IPS-18c (cell line): Measurements from ENCODE around the gene ONECUT3.
"Not testable (repeated sequence)": the region's sequence is repeated elsewhere in the genome, so short reads cannot be mapped to it uniquely, and the experiment has no call there.

Experiments
- H3K4me3 ChIP-seq: 2 replicates; pipeline ENCODE4 v1.7.0; 2013; ENCODE audit warnings: low read depth, mild to moderate bottlenecking, low read length, moderate library complexity; ENCODE audit not compliant: insufficient read depth
- H3K9me3 ChIP-seq: one replicate; pipeline ENCODE4 v1.6.1; 2013; ENCODE audit warnings: mild to moderate bottlenecking, low read length, moderate library complexity; ENCODE audit not compliant: control insufficient read depth, insufficient read depth

The ONECUT3 gene

DNA sequence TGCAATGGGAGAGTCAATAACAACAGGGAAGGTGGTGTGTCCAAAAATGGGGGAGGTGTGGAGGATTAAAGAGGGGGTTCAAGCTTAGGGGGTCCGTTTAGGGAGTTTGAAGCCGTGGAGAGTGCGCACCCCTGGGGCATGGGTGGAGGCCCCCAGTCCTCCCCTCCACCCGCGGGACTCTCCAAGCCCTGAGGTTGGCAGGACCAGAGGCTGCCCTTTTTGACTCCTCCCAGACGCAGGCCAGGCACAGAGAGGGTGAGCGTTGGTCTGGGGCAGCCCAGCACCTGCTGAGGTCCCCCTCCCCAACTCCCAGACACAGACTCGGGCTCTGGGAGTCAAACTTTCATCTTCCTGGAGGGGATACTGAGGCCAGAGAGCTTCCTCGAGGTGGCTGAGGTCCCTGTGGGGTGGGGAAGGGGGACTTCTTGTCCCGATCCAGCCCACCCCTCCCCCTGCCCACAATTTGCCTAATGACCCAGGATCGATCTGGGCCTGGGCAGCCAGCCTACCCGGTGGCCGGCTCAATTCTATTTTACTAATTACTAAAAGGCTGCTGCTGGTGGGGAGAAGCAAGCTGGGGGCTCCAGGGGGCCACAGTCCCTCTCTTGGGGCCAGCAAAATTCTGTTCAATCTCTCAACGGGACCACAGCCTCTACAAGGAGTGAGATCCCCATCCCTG is 2.8 kb upstream of the ONECUT3 start:
- Histone ChIP-seq H3K9me3 (peaks cover 5% of the 10 kb centered on the region), H3K4me3 (no peak overlapping the region)

GRCh38 chr19:1751367-1752008 is 1.8 kb upstream of the ONECUT3 start:
- no peak overlapping the region for H3K4me3 ChIP-seq
- H3K9me3 ChIP-seq: peaks cover 5% of the 10 kb centered on the region

DNA sequence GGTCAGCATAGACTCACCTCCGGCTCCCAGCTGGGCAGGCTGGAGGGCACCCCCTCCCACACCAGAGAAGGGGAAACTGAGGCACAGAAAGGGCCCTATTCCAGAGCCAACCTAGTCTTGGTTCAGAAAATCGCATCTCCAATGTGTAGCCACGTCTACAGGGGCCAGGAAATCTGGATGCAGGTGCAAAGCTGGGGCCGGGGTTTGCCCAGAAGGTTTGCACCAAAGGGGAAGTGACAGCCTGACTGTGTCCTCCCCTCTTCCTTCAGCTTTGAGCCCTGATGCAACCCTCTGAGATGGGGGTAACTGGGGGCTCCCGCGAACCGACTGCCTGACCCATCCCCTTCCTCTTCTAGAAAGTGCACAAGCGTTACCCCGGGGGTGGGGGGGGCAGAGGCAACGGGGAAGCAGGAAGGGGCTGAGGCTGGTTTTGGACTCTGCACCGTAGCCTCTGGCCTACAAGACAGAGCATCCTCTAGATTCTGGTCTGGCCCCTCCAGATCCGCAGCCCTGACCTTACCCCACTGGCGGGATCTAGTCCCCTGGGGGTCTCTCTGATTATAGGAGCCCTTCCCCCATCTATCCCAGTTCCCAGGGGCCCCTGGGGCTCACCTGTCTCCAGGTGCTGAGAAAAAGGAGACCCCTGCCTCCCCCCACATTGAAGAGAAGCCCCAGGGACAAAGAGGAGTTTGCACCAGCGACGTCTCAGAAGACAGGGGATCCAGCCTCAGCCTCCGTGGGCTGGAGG is 1.1 kb upstream of the ONECUT3 start:
- Histone ChIP-seq H3K4me3 (no peak overlapping the region), H3K9me3 (peaks cover 5% of the 10 kb centered on the region)

- peaks cover 7% of the 10 kb centered on the region for H3K9me3 ChIP-seq
- H3K4me3 ChIP-seq: no peak overlapping the region
Observed at GRCh38 chr19:1754018-1754635, 821 bp downstream of the ONECUT3 start.

DNA sequence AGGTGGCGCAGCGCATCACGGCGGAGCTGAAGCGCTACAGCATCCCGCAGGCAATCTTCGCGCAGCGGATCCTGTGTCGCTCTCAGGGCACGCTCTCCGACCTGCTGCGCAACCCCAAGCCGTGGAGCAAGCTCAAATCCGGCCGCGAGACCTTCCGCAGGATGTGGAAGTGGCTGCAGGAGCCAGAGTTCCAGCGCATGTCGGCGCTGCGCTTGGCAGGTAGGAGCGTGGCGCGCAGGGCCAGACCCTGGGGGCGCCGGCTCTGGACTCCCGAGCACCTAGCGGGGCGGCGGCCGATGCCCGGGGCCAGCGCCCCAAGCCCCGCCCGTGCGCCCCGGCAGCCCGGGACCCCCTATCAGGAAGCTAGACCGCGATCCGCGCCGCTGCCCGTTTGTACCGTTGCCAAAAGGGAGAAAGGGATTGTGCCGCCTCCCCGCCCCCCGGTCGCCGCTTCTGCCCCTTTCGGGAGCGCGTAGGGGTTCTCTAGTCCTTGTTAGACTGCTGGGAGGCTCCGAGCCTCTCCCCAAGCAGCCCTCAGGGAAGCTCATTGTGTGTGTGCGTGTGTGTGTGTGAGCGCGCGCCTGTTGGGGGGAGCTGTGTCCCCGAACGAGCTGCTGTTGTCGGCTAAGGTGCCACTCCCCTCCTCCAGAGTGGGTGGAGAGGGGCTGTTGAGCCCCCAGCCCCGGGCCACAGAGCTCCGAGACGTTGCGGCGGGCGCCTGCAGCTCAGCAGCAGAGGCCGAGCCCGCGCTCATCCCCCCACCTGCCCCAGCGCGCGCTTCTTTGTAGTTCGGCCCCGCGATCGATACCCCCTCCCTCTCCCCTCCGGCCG is 1.5 kb downstream of the ONECUT3 start:
- H3K9me3 ChIP-seq: peaks cover 2% of the 10 kb centered on the region
- no peak overlapping the region for H3K4me3 ChIP-seq

DNA sequence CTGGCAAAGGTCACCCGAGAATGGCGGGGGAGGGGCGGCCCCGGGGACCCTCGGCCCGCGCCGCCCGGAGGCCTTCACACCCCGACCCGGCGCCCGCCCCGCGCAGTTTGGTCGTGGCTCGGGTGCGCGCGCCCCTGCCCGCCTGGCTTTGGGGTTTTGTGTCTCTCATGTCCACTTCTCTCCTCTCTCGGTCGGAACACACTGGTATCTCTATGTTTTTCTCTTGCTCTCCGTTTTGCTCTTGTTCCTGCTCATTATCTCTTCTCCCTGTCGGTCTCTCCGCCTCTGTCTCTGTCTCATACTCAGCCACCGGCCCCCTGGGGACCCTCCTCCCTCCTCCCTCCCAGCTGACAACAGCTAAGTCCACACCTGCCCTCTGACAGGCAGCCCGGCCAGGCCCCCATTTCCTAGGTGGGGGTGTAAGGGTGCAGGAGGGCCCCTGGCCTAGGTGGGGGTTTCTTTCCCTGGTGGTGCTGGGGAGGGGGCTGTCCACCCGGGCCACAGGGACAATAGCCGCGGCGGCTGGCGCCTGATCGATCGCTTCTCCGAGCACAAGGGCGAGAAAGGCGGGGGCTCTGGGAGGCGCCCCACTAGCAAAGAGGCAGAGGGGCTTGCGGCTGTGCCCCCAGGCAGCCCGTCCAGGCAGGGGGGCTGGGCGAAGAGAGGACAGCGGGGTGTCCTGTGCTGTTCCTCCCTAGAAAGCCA is 2.3 kb downstream of the ONECUT3 start:
- Histone ChIP-seq H3K9me3 (peaks cover 2% of the 10 kb centered on the region), H3K4me3 (no peak overlapping the region)

DNA sequence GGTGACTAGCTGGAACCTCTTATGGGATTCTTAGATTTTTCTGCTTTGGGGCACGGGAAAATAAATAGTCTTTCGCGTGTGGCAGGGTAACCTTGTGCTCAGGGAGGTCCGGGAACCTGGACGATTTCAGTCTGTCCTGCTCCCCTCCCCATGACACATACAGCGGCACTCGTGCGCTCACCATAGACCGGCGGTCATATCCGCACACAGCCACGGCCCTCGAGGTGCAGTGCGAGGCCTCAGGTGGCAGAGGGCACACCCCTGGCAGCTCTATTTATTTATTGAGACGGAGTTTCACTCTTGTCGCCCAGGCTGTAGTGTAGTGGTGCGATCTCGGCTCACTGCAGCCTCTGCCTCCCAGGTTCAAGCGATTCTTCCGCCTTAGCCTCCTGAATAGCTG is 3.0 kb downstream of the ONECUT3 start:
- Histone ChIP-seq H3K9me3 (peaks cover 2% of the 10 kb centered on the region), H3K4me3 (no peak overlapping the region)

GRCh38 chr19:1756705-1757465 is 3.6 kb downstream of the ONECUT3 start:
- Histone ChIP-seq H3K9me3 (peaks cover 2% of the 10 kb centered on the region), H3K4me3 (peak overlapping the region; percentile 9; the same call in 1 of the 2 replicates)

DNA sequence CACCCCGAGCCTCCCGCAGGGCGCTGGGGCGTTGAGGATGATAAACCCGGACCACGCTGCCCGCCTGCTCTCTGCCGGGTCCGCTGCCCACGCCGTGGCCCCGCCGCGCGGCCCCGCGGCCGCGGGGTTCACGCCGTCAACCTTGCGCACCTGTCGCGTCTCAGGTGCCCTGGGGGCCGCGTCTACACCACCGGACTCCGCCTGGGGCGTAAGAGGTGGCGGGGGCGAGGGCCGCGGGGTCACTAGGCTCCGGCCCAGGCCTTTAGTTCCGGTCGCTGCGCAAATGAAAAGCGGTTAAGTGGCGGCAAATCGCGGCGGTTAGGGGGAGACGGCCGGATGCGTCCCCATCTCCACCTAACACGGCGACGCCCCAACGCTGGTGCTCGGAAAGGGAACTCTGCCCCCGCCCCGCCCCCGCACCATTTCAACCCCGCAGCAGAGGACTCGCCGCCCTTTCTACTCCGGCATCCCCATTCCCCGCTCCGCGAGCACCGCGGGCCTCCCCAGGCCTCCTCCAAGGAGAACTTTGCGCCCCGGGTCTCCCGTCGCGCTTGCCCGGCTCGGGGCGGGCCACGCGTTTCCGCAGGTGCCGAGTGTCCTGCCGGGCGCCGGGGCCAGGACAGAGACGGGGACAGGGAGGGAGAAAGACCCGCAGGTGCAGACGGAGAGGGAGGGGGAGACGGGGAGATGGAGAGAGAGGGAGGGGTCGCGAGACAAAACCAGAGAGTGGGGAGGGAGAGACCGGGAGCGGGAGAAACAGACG is 4.3 kb downstream of the ONECUT3 start:
- peaks cover 2% of the 10 kb centered on the region for H3K9me3 ChIP-seq
- H3K4me3 ChIP-seq: peak overlapping the region; percentile 9

- no peak overlapping the region for H3K4me3 ChIP-seq
Observed at GRCh38 chr19:1758231-1758577, 4.9 kb downstream of the ONECUT3 start.

DNA sequence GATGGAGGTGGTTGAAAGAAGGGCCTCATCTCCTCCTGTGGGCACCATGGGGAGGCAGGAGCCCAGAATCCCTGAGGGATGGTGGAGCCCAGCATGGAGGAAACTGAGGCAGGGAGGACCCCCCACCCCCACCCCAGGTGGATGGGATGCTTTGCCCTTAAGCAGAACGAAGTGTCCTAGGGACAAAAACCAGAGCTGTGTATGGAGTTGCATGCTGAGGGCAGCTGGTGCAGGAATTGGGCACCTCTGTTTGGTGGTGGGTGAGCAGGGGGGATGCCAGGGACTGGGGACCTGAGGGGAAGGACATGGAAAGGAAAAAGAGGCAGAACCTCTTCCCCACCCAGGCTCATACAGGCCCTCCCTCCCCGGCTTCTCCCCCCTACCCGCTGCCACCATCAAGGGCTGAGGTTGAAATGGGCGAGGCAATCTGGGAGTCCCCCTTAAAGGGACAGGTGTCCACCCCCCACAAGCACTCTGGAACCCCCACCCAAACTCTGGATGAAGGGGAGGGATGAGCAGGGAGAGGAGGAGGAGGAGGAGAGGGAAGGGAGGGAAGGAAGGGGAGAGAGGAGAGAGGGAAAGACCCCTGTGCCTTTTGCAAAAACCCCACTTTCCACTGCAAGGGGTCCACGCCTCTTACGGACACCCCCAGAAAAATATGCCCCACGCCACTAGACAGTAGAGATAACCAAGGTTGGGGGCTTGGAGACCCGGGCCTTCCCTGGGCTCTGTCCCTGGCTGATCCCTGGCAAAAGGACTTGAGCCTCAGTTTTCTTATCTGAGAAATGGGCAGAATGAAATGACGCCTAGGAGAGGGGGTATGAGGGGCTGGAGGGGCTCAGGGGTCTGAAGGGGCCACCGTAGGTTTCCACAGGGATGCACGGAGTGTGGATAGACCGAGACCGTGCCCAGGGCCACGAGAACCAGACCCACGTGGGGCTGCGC is 5.9 kb downstream of the ONECUT3 start:
- Histone ChIP-seq H3K4me3 (no peak overlapping the region), H3K9me3 (peaks cover 2% of the 10 kb centered on the region)

More at GRCh38 chr19:1758231-1758577, 4.9 kb downstream of the ONECUT3 start:
- H3K9me3 ChIP-seq: peaks cover 2% of the 10 kb centered on the region

DNA sequence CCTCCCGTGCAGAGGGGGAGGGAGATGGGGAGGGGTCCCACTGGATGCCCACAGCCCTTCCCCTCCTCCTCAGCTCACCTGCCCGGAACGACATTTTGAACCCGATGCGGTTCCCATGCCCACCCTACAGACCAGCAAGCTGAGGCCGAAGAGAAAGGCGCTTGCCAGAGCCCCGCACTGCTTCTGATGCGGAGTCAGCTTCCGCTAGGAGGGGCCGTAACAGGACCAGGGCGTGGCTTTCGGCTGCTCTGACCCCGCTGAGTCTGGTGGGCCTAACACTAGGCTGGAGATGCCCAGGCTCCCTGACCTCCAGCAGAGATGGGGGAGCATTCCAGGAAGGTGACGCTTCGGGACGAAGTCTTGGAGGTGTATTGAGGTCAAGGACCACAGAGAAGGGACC is 6.7 kb downstream of the ONECUT3 start:
- Histone ChIP-seq H3K4me3 (no peak overlapping the region), H3K9me3 (peaks cover 2% of the 10 kb centered on the region)

DNA sequence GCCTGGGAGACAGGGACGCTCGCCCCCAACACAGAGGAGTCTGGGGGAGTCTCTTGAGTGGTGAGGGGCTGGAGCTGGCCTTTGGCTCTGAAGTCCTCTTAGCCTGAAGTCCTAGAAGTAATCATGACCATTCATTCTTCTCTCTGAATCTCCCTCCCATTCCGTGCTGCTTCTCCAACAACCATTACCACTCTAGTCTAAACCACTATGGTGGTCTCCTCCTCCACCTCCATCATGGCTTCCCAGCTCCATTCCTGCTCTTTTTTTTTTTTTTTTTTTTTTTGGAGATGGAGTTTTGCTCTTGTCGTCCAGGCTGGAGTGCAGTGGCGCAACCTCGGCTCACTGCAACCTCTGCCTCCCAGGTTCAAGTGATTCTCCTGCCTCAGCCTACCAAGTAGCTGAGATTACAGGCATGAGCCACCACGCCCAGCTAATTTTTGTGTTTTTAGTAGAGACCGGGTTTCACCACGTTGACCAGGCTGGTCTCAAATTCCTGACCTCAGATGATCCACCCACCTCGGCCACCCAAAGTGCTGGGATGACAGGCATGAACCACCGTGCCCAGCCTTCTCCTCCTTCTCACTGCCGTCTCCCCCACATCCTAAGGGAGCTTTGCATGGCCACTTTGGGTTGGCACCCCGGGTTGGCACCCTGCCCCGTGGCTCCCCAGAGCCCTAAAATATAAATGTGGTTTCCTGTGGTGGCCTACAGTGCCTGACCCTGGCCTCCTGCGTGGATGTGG is 7.7 kb downstream of the ONECUT3 start:
- not testable (repeated sequence) for H3K4me3 ChIP-seq, H3K9me3 ChIP-seq
